Hepatocyte (in vitro differentiated cells): Measurements from ENCODE around the gene ALB.

Experiments
- CTCF ChIP-seq: fragments of 200-600 bp; sonication (generic); IDR thresholded peaks from 2 replicates; pipeline ENCODE4 v1.5.1; 2016; ENCODE audit warnings: antibody characterized with exemption, mild to moderate bottlenecking; ENCODE audit not compliant: poor library complexity
- EZH2 ChIP-seq: fragments of 200-600 bp; sonication (generic); IDR thresholded peaks from 2 replicates; pipeline ENCODE4 v1.6.1; 2016; ENCODE audit warnings: antibody characterized with exemption, mild to moderate bottlenecking, borderline replicate concordance

- TF ChIP-seq CTCF (no peak), EZH2 (no peak)
These were observed 41.6 kb downstream of the ALB start for GRCh38 chr4:73445383-73446335.
